Measurements from ENCODE around the gene PRDX5. TPM values are rescaled to one million over a fixed set of nuclear protein-coding genes. Genes with fewer than 3 reads are reported as not detected.

The PRDX5 gene
- total and polyA plus RNA-seq, 9 of the 15 experiments (the other 6 are each of a cell fraction or from before 2014, with no cell fraction given) = 40.8 to 327 (median 204) TPM

DNA sequence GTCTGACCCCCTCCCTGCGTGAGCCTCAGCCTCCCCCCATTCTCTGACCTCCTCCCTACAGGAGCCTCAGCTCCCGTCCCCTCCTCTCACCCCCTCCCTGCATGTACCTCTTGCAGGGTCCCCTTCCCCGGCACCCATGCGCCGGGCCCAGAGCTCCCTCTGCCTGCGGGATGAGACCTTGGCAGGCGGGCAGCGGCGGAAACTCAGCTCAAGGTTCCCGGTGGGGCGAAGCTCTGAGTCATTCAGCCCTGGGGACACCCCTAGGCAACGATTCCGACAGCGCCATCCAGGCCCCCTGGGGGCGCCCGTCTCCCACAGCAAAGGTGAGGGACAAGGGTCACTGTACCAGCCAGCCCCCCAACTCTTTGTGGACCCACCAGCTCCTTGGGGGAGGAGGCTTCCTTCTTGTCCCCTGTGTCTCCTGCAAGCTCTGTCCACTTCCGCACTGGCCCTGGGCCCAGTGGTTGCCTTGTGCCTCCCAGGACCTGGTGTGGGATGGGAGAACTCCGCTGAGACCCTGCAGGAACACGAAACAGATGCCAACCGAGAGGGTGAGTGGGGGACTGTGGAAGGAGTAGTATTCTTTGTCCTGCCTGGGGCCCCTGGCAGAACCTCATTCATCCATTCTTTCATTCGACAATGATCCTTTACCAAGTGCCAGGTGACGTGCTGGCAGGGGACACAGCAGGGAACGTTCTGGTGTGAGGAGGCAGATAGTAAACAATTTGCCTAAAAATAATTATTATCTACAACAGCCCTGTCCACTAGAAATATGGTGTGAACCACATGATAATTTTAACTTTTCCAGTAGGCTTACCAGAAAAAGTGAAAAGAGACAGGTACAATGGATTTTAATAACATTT lies 37.4 kb downstream of the PRDX5 start (continued):
- TF ChIP-seq ZNF57 (CRISPR knock-in tag; IDR thresholded peaks at IDR 0.05) (no peak), GATAD2A (IDR thresholded peaks at IDR 0.05) (peak; percentile 96; the same call in 1 of the 2 replicates), THRA (IDR thresholded peaks at IDR 0.05) (no peak), CBFA2T3 (IDR thresholded peaks at IDR 0.05) (peak; percentile 15; the same call in 1 of the 2 replicates), ZNF696 (CRISPR knock-in tag; conservative IDR thresholded peaks at IDR 0.05) (no peak), ZKSCAN3 (CRISPR knock-in tag; IDR thresholded peaks at IDR 0.05) (no peak), NFE2 (IDR thresholded peaks at IDR 0.05; ENCODE audit: low read depth) (peak; percentile 84), EWSR1 (IDR thresholded peaks at IDR 0.05; ENCODE audit: borderline replicate concordance, low read depth, partially characterized antibody) (no peak), SFPQ (IDR thresholded peaks at IDR 0.05; ENCODE audit: low read depth, low read length) (no peak), RFX5 (IDR thresholded peaks at IDR 0.05; ENCODE audit: low read depth, low read length) (no peak), PATZ1 (CRISPR knock-in tag; IDR thresholded peaks at IDR 0.05; ENCODE audit: borderline replicate concordance) (no peak), SMARCE1 (IDR thresholded peaks at IDR 0.05) (peak; percentile 87), MYNN (IDR thresholded peaks at IDR 0.05) (peak; percentile 66; the same call in 1 of the 2 replicates), MYNN (CRISPR knock-in tag; IDR thresholded peaks at IDR 0.05) (no peak), ZNF277 (CRISPR knock-in tag; IDR thresholded peaks at IDR 0.05; ENCODE audit: borderline replicate concordance) (no peak), HSF4 (CRISPR knock-in tag; IDR thresholded peaks at IDR 0.05; ENCODE audit: borderline replicate concordance) (no peak)
- TF ChIP-seq, protein P1, sequence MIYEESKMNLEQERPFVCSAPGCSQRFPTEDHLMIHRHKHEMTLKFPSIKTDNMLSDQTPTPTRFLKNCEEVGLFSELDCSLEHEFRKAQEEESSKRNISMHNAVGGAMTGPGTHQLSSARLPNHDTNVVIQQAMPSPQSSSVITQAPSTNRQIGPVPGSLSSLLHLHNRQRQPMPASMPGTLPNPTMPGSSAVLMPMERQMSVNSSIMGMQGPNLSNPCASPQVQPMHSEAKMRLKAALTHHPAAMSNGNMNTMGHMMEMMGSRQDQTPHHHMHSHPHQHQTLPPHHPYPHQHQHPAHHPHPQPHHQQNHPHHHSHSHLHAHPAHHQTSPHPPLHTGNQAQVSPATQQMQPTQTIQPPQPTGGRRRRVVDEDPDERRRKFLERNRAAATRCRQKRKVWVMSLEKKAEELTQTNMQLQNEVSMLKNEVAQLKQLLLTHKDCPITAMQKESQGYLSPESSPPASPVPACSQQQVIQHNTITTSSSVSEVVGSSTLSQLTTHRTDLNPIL (CRISPR knock-in tag; IDR thresholded peaks at IDR 0.05) = no peak
- TF ChIP-seq, protein P2, sequence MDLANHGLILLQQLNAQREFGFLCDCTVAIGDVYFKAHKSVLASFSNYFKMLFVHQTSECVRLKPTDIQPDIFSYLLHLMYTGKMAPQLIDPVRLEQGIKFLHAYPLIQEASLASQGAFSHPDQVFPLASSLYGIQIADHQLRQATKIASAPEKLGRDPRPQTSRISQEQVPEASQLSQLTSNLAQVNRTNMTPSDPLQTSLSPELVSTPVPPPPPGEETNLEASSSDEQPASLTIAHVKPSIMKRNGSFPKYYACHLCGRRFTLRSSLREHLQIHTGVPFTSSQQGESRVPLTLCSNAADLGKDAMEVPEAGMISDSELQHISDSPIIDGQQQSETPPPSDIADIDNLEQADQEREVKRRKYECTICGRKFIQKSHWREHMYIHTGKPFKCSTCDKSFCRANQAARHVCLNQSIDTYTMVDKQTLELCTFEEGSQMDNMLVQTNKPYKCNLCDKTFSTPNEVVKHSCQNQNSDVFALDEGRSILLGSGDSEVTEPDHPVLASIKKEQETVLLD (IDR thresholded peaks at IDR 0.05) = peak; percentile 93
